ENCODE measurements around the gene PRSS37.

The PRSS37 gene

GRCh38 chr7:141874787-141875186, 33.5 kb upstream of the PRSS37 start:
- peak; percentile 5 for DNase-seq (ENCODE audit: low read depth)
- H3K4me3 ChIP-seq (ENCODE audit: low read depth, low read length): no peak overlapping the region
- no peak for TF ChIP-seq CTCF (conservative IDR thresholded peaks at IDR 0.05; ENCODE audit: low read depth, low read length)

GRCh38 chr7:141872931-141873330, 31.6 kb upstream of the PRSS37 start:
- no peak for DNase-seq (ENCODE audit: low read depth)
- no peak overlapping the region for H3K4me3 ChIP-seq (ENCODE audit: low read depth, low read length)
- no peak for TF ChIP-seq CTCF (conservative IDR thresholded peaks at IDR 0.05; ENCODE audit: low read depth, low read length)

GRCh38 chr7:141866974-141867373, 25.7 kb upstream of the PRSS37 start:
- no peak overlapping the region for H3K4me3 ChIP-seq (ENCODE audit: low read depth, low read length)
- peak; percentile 13 for DNase-seq (ENCODE audit: low read depth)
- no peak for TF ChIP-seq CTCF (conservative IDR thresholded peaks at IDR 0.05; ENCODE audit: low read depth, low read length)

GRCh38 chr7:141864765-141865447, 23.6 kb upstream of the PRSS37 start:
- DNase-seq (ENCODE audit: low read depth): peak; percentile 9
- no peak overlapping the region for H3K4me3 ChIP-seq (ENCODE audit: low read depth, low read length)
- TF ChIP-seq CTCF (conservative IDR thresholded peaks at IDR 0.05; ENCODE audit: low read depth, low read length): no peak

GRCh38 chr7:141860207-141860606, 18.9 kb upstream of the PRSS37 start:
- DNase-seq (ENCODE audit: low read depth): no peak
- H3K4me3 ChIP-seq (ENCODE audit: low read depth, low read length): no peak overlapping the region
- TF ChIP-seq CTCF (conservative IDR thresholded peaks at IDR 0.05; ENCODE audit: low read depth, low read length): no peak

- H3K4me3 ChIP-seq (ENCODE audit: low read depth, low read length): no peak overlapping the region
- DNase-seq (ENCODE audit: low read depth): no peak
- no peak for TF ChIP-seq CTCF (conservative IDR thresholded peaks at IDR 0.05; ENCODE audit: low read depth, low read length)
These were observed 6.7 kb upstream of the PRSS37 start for GRCh38 chr7:141847996-141848395.

GRCh38 chr7:141844256-141844655, 3.0 kb upstream of the PRSS37 start:
- TF ChIP-seq CTCF (conservative IDR thresholded peaks at IDR 0.05; ENCODE audit: low read depth, low read length): no peak
- H3K4me3 ChIP-seq (ENCODE audit: low read depth, low read length): no peak overlapping the region
- DNase-seq (ENCODE audit: low read depth): no peak

Measured in choroid plexus epithelial cell (primary cell).